B cell (primary cell): ENCODE data around the gene PLCD3.

Experiments used
- CTCF ChIP-seq: fragments of 200-600 bp; IDR thresholded peaks from one replicate; pipeline ENCODE4 v1.8.0; 2022; ENCODE audit warnings: antibody characterized with exemption, mild to moderate bottlenecking
- EZH2 ChIP-seq: IDR thresholded peaks from 2 replicates; pipeline ENCODE4 v1.6.1; 2012; ENCODE audit warnings: borderline replicate concordance, low read depth, mild to moderate bottlenecking, moderate library complexity, low read length; ENCODE audit not compliant: insufficient read depth, poor library complexity, severe bottlenecking

GRCh38 chr17:45107293-45108010 lies 24.9 kb downstream of the PLCD3 start:
- no peak for TF ChIP-seq CTCF
- no peak for TF ChIP-seq EZH2
